Measurements from ENCODE around the gene CORIN.

CORIN gene

GRCh38 chr4:47672696-47673095 lies 165.2 kb downstream of the CORIN start:
- no peak for DNase-seq

GRCh38 chr4:47669946-47670345 lies 167.9 kb downstream of the CORIN start:
- no peak for DNase-seq

GRCh38 chr4:47668810-47669408 lies 169.0 kb downstream of the CORIN start:
- peak; percentile 29 for DNase-seq

- no peak for DNase-seq
Measured at GRCh38 chr4:47668256-47668655, 169.6 kb downstream of the CORIN start.

GRCh38 chr4:47667552-47667951 lies 170.3 kb downstream of the CORIN start:
- no peak for DNase-seq

GRCh38 chr4:47664051-47664826 lies 173.6 kb downstream of the CORIN start:
- no peak for DNase-seq

- DNase-seq, result no peak
Measured at GRCh38 chr4:47662975-47663374, 174.9 kb downstream of the CORIN start.

GRCh38 chr4:47661741-47662140 lies 176.1 kb downstream of the CORIN start:
- DNase-seq, result no peak

DNA sequence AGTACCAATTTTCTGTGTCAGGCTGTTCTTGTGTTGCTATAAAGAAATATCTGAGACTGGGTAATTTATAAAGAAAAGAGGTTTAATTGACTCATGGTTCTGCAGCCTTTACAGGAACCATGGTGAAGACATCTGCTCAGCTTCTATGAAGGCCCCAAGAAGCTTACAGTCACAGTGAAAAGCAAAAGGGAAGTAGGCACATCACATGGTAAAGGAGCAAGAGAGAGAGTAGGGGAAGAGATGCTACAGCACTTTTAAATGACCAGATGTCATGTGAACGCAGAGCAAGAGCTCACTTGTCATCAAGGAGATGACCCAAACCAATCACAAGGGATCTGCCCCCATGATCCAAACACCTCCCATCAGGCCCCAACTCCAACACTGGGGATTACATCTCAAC lies 178.5 kb downstream of the CORIN start:
- no peak for DNase-seq

GRCh38 chr4:47654972-47655693 lies 182.7 kb downstream of the CORIN start:
- no peak for DNase-seq

- no peak for DNase-seq
Measured at GRCh38 chr4:47652092-47652491, 185.8 kb downstream of the CORIN start.

GRCh38 chr4:47651231-47651630 lies 186.6 kb downstream of the CORIN start:
- DNase-seq, result no peak

DNA sequence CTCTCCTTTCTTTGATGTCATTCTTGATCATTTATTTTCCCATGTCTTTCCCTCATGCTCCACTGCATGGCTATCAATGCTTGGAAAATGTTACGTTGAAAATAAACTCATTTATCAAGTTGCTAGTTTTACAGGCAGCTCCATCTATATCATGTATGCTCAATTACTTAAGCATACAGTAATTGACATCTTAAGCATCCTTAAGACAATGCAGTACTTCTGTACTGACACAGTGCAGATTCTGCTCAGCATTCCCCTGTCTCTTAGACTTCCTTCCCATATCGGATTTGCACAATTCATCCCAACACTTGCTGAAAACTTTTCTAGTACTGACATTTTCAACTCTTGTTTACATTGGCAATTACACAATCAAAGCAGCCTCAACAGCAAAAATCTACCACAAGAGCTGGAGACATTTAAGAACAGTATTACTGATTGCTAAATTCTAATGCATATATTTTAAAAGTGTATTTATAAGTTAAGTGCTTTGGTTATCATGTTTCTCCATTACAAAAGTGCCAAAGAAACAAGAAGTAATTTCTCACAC lies 187.2 kb downstream of the CORIN start:
- no peak for DNase-seq

- DNase-seq, result no peak
Measured at GRCh38 chr4:47647544-47647943, 190.3 kb downstream of the CORIN start.

GRCh38 chr4:47647029-47647428 lies 190.8 kb downstream of the CORIN start:
- no peak for DNase-seq

GRCh38 chr4:47646372-47646771 lies 191.5 kb downstream of the CORIN start:
- no peak for DNase-seq

DNA sequence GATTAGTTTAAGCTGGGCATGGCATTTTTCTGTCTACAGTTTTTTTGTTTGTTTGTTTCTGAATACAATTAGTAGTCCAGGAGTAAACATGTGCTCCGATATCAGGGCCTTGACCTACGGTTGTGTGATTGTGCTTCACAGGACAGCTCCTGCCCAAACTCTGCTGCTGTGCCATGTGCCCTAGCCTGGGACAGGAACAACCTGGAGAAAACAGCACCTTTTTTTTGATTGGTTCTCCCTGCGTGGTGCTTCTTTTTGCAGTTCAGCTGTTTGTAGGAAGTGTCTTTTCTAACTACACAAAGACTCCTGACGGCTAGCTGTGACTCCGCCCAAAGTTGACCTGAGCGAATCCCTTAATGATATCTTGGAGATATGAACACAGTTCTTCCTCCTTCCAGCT lies 194.0 kb downstream of the CORIN start:
- no peak for DNase-seq

- no peak for DNase-seq
Measured at GRCh38 chr4:47642985-47643760, 194.7 kb downstream of the CORIN start.

DNA sequence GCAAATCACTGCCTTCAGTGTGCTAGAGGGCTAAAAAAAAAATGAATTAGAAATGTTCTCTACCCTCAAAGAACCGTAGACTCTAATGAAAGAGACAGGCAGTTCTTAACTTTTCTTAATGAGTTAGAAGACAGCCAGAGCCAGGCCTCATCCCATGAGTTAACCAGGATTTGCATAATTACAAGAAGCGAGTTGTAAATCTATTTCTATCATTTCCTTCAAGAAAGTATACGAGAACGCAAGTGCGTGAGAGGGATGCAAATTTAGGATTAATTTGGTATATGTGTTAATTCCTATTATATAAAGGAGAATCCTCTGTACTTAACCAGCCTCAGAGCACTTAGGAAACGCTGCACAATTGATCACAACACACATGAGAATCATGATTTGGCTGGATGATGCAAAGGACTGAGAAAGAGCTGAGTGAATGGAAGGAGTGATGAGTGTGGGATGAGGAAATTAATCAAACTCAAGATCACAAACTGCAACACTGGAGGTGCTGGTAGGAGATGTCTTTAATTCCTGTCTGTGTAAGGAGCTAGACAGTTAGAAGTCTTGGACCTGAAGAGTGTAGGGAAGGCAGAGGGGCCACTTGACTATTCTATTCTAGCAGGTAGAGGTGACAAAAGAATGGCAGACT lies 195.6 kb downstream of the CORIN start:
- no peak for DNase-seq

GRCh38 chr4:47641755-47642154 lies 196.1 kb downstream of the CORIN start:
- DNase-seq, result no peak

DNA sequence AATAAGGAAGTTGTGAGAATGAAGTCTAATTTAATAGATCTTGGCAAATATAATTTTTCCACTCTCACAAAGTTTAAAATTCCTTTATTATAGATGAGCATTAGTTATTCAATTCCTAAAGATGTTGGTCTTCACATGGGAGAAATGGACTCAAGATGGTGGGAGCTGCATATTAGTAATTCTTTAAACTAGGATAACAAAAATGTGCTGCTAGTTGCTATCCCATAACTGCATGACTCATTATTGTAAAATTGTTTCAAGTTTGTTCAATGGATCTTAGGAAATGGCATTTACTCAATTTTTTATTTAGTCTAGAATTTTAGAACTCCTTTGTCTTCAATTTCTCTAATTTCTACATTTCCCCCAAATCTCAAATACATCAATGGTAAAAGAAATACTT lies 197.0 kb downstream of the CORIN start:
- DNase-seq, result no peak

DNA sequence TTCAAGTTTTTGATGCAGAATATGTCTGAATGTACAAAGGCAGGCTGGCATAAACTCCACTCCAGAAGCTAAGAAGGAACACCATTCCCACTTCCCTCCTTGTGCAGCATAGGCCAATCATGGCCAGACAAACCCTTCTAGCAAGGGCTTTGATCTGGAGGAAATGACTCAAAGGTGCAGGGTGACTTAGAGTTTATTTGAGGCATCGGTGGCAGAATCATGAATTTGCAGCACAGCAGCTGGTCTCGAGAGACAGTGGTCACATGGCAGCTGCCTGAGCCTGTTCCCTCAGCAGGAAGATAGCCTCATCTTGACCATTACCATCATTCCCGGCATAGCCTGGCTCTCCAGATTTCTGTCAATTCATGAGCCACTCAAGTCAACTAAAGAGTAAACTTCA lies 198.3 kb downstream of the CORIN start:
- DNase-seq, result no peak
